ENCODE measurements around the gene IFRD1.

DNA sequence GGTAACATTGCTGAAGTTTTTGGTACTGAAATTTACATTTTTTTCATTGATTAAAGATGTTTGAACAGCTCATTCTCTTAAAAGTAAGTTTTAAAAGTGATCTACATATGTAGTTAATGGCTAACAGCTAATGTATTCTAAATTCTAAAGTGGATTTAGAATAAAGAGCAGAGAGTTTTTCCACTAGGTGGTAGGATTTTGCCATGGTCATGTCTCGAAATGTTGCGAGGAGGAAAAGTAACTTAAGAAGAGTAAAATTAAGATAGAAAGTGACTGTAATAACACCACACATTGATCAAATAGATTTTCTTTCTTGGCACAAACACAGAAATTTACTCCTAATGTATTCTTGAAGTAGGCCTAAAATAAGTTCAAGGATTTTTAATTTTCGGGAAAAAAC is 50.4 kb downstream of the IFRD1 start:
- TF ChIP-seq CTCF (conservative IDR thresholded peaks at IDR 0.05; ENCODE audit: low read length): peak; percentile 39
- TF ChIP-seq EZH2phosphoT487 (IDR thresholded peaks at IDR 0.05; ENCODE audit: borderline replicate concordance): no peak

Data from Loucy (cell line).